Endothelial cell of umbilical vein (primary cell): Measurements from ENCODE around the gene MYO1C. TPM values are rescaled to one million over a fixed set of nuclear protein-coding genes. Genes with fewer than 3 reads are reported as not detected.
A peak's percentile ranks its signal among the peaks of the same experiment; 100 is the strongest.
"Not testable (repeated sequence)": the region's sequence is repeated elsewhere in the genome, so short reads cannot be mapped to it uniquely, and the experiment has no call there.

Experiments used
- BruUV-seq: library from RNA; stranded (reverse); fragments of 400-500 nt; replicated peaks from 2 replicates; lab custom pipeline; 2021; lab: Mats Ljungman, UMichigan
- CTCF ChIA-PET: fragments of 300-600, 350-600 bp; sonication (Branson Sonifier 250); formaldehyde crosslinking; loops from one replicate; lab custom pipeline; 2021; ENCODE audit warnings: antibody characterized with exemption, inconsistent platforms; lab: Charles Lee
- POLR2A ChIA-PET: fragments of 300-600, 350-600 bp; sonication (Branson Sonifier 250); formaldehyde crosslinking; loops from one replicate; lab custom pipeline; 2021; ENCODE audit warnings: antibody characterized with exemption, inconsistent platforms; lab: Charles Lee
- DNase-seq: peaks from one replicate; pipeline ENCODE4 v3.0.0-alpha.2; 2011; ENCODE audit warnings: low read depth, low spot score
- FAIRE-seq: peaks from 2 replicates; lab custom pipeline; 2011; peaks lifted over from hg19 to GRCh38; lab: Jason Lieb, UNC
- H2AFZ ChIP-seq: 2 replicates; pipeline ENCODE4 v1.6.0; 2012; ENCODE audit warnings: low read depth, low read length, control low read depth, inconsistent platforms
- H3K27ac ChIP-seq: 2 replicates; pipeline ENCODE4 v1.5.1; 2011; ENCODE audit warnings: low read depth, mild to moderate bottlenecking, control low read depth, low read length, moderate library complexity; ENCODE audit not compliant: insufficient read depth
- H3K27me3 ChIP-seq, 2 experiments: 2 replicates each; pipeline versions ENCODE4 v1.6.0 to v1.6.1; 2011; ENCODE audit warnings: low read length in 2 of 2, mixed read lengths in 1 of 2; ENCODE audit not compliant: control insufficient read depth in 2 of 2, insufficient read depth in 2 of 2
- H3K36me3 ChIP-seq, 2 experiments: 2 replicates in 1 of 2; 3 replicates in 1 of 2; pipeline ENCODE4 v1.5.1; 2011; ENCODE audit warnings: low read length in 2 of 2, mild to moderate bottlenecking in 1 of 2, moderate library complexity in 1 of 2; ENCODE audit not compliant: control insufficient read depth in 2 of 2, insufficient read depth in 2 of 2; ENCODE audit errors: extremely low read depth in 1 of 2
- H3K4me1 ChIP-seq: 3 replicates; pipeline ENCODE4 v1.5.1; 2011; ENCODE audit warnings: mild to moderate bottlenecking, low read length; ENCODE audit not compliant: control insufficient read depth, insufficient read depth; ENCODE audit errors: extremely low read depth
- H3K4me2 ChIP-seq: 2 replicates; pipeline ENCODE4 v1.6.1; 2011; ENCODE audit warnings: low read length, control low read depth, mixed read lengths; ENCODE audit not compliant: insufficient read depth
- H3K4me3 ChIP-seq, 3 experiments: fragments of 200-600 bp in 1 of 3; sonication (generic), shearing (Covaris generic) in 1 of 3; replicated peaks in 1 of 3; 2 replicates each; pipeline ENCODE4 v1.5.1; 2011 to 2016; ENCODE audit warnings: control low read depth in 3 of 3, low read length in 3 of 3, mild to moderate bottlenecking in 2 of 3, inconsistent platforms in 1 of 3, low read depth in 1 of 3, moderate library complexity in 1 of 3; ENCODE audit not compliant: insufficient read depth in 1 of 3
- H3K79me2 ChIP-seq: 2 replicates; pipeline ENCODE4 v1.6.0; 2012; ENCODE audit warnings: low read length, inconsistent platforms; ENCODE audit not compliant: control insufficient read depth, insufficient read depth
- H3K9ac ChIP-seq: replicated peaks from 2 replicates; pipeline ENCODE3; 2011; ENCODE audit warnings: low read length, control low read depth; ENCODE audit not compliant: insufficient read depth; ENCODE audit errors: extremely low read depth
- H3K9me1 ChIP-seq: replicated peaks from 3 replicates; pipeline ENCODE4 v1.6.0; 2011; ENCODE audit warnings: mild to moderate bottlenecking, low read length; ENCODE audit not compliant: control insufficient read depth, insufficient read depth; ENCODE audit errors: extremely low read depth
- H3K9me3 ChIP-seq: replicated peaks from 2 replicates; pipeline ENCODE4 v1.5.1; 2012; ENCODE audit warnings: low read length, inconsistent platforms; ENCODE audit not compliant: control insufficient read depth, insufficient read depth
- H4K20me1 ChIP-seq: replicated peaks from 2 replicates; pipeline ENCODE3; 2011; ENCODE audit warnings: mild to moderate bottlenecking, low read length; ENCODE audit not compliant: control insufficient read depth, insufficient read depth; ENCODE audit errors: extremely low read depth
- FOS ChIP-seq: IDR thresholded peaks from 2 replicates; pipeline ENCODE4 v1.6.1; 2011; ENCODE audit warnings: mild to moderate bottlenecking, low read length, moderate library complexity, borderline replicate concordance; ENCODE audit not compliant: insufficient read depth
- MYC ChIP-seq: IDR thresholded peaks from one replicate; pipeline ENCODE4 v1.6.1; 2011; ENCODE audit warnings: mild to moderate bottlenecking, low read depth, low read length
- dilution Hi-C: fragments of 300-500 bp; cut with MboI; formaldehyde crosslinking; loops from one replicate; pipeline ENCODE4 v1.15.0; 2019; ENCODE audit warnings: low sequenced_read_pairs; ENCODE audit not compliant: extremely low pct_ligation_motif_present
- intact Hi-C: fragments of 100-400 bp; cut with micrococcal nuclease; formaldehyde crosslinking; loops from one replicate; pipeline ENCODE4 v1.10.0; 2022
- polyA plus RNA-seq, 4 experiments: library from polyadenylated mRNA; depleted of rRNA in 3 of 4; stranded (reverse) in 3 of 4; unstranded in 1 of 4; fragments of >200 nt; gene quantifications; 2 replicates each; pipeline versions ENCODE4 v1.2.1 to v1.2.3, GENCODE V29; 2011 to 2012; ENCODE audit warnings: missing spikeins in 1 of 4
- total RNA-seq: library from RNA; stranded (reverse); gene quantifications from 2 replicates; pipeline ENCODE4 v1.2.3, GENCODE V29; 2021
- TF ChIP-seq, protein P1 (sequence below): IDR thresholded peaks from 2 replicates; pipeline ENCODE4 v1.6.1; 2011; ENCODE audit not compliant: insufficient read depth, insufficient read length

Gene MYO1C
- total and polyA plus RNA-seq, 2 donors (not counting 3 experiments of a cell fraction or from before 2014, with no cell fraction given): 141 to 206 TPM

DNA sequence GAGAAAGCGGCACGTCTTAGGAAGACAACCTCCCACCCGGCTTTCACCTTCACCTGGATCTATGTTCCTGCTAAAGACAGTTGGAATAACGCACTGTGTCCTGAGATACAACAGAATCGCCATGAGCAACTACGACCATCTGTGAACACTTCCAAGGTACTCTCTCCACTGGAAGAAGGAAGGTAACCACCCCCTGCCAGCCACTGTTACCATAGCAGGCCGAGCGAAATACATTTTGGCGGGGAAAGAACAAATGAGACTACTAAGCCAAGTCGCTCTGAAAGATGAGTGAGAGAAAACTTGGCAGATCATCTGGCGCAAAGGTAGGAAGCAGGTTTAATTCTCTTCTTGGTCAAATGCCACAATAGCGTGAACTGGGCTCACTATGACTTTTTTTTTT lies 46.3 kb downstream of the MYO1C start:
- H3K9ac ChIP-seq: no peak overlapping the region
- dilution Hi-C loops (no loop called here), intact Hi-C loops (loop anchor here (2.0 kb wide), 1 partner anchor 23 kb away; no protein-coding TSS in a partner anchor)
- peaks cover 0 to 2% of the 10 kb centered on the region in 2 experiments for H3K36me3 ChIP-seq
- H3K9me1 ChIP-seq: no peaks in the 10 kb centered on the region
- no peak for DNase-seq
- no peak overlapping the region for H3K4me2 ChIP-seq
- H3K79me2 ChIP-seq: peaks cover 92% of the 10 kb centered on the region
- no peak for FAIRE-seq
- BruUV-seq: no TSS peak
- CTCF ChIA-PET: no interaction called here
- peaks cover 16% of the 10 kb centered on the region for H3K4me1 ChIP-seq
- H2AFZ ChIP-seq: no peak overlapping the region
- TF ChIP-seq MYC (no peak), FOS (no peak)
- TF ChIP-seq, protein P1, sequence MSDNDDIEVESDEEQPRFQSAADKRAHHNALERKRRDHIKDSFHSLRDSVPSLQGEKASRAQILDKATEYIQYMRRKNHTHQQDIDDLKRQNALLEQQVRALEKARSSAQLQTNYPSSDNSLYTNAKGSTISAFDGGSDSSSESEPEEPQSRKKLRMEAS: no peak
- POLR2A ChIA-PET: no interaction called here
- no peak overlapping the region for H3K4me3 ChIP-seq
- no peaks in the 10 kb centered on the region for H3K27me3 ChIP-seq
- H3K27ac ChIP-seq: peak overlapping the region; percentile 85
- no peaks in the 10 kb centered on the region for H3K9me3 ChIP-seq
- H4K20me1 ChIP-seq: peaks cover 7% of the 10 kb centered on the region

DNA sequence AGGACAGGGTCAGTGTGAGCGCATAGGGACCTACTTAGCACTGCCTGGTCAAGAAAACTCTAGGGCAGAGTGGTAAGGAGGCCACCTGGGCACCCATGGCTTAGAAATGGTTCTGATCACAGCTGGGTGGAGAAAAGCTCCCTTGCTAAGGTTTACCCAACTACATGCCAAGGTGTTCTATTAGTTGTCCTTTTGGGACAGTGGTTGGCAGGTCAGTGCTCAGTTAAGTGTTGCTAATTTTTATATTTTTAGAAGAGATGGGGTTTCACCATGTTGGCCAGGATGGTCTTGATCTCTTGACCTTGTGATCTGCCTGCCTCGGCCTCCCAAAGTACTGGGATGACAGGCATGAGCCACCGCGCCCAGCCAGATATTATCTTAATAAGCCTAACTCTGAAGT lies 46.8 kb downstream of the MYO1C start:
- POLR2A ChIA-PET, dilution Hi-C loops, H3K9me1 ChIP-seq, H2AFZ ChIP-seq, H3K4me2 ChIP-seq, H3K4me3 ChIP-seq, H3K27me3 ChIP-seq, BruUV-seq, H3K27ac ChIP-seq, H4K20me1 ChIP-seq, FAIRE-seq, H3K36me3 ChIP-seq, H3K9ac ChIP-seq, CTCF ChIA-PET, H3K9me3 ChIP-seq, DNase-seq: not testable (repeated sequence)
- H3K4me1 ChIP-seq: peaks cover 16% of the 10 kb centered on the region
- peaks cover 92% of the 10 kb centered on the region for H3K79me2 ChIP-seq
- intact Hi-C loops: loop anchor here (2.0 kb wide), 1 partner anchor 23 kb away; no protein-coding TSS in a partner anchor

DNA sequence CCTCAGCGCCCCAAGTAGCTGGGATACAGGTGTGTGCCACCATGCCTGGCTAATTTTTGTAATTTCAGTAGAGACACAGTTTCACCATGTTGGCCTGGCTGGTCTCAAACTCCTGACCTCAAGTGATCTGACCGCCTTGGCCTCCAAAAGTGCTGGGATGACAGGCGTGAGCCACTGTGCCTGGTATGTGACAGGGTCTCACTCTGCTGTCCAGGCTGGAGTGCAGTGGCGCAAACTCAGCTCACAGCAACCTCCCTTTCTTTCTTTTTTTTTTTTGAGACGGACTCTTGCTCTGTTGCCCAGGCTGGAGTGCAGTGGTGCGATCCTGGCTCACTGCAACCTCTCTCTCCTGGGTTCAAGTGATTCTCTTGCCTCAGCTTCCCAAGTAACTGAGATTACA lies 49.8 kb downstream of the MYO1C start:
- H3K9ac ChIP-seq, intact Hi-C loops, H4K20me1 ChIP-seq, H3K4me3 ChIP-seq, H3K27me3 ChIP-seq, H3K27ac ChIP-seq, H3K9me3 ChIP-seq, H3K9me1 ChIP-seq, DNase-seq, H3K36me3 ChIP-seq, POLR2A ChIA-PET, BruUV-seq, H3K4me2 ChIP-seq, H2AFZ ChIP-seq, dilution Hi-C loops, FAIRE-seq: not testable (repeated sequence)
- H3K4me1 ChIP-seq: peaks cover 11% of the 10 kb centered on the region
- CTCF ChIA-PET: interaction anchor here (2.8 kb wide), 1 partner anchor 77 kb away, joined by 11 read pairs; no protein-coding TSS in a partner anchor
- peaks cover 89% of the 10 kb centered on the region for H3K79me2 ChIP-seq
